Measurements from ENCODE around the gene KCNIP1.

DNA sequence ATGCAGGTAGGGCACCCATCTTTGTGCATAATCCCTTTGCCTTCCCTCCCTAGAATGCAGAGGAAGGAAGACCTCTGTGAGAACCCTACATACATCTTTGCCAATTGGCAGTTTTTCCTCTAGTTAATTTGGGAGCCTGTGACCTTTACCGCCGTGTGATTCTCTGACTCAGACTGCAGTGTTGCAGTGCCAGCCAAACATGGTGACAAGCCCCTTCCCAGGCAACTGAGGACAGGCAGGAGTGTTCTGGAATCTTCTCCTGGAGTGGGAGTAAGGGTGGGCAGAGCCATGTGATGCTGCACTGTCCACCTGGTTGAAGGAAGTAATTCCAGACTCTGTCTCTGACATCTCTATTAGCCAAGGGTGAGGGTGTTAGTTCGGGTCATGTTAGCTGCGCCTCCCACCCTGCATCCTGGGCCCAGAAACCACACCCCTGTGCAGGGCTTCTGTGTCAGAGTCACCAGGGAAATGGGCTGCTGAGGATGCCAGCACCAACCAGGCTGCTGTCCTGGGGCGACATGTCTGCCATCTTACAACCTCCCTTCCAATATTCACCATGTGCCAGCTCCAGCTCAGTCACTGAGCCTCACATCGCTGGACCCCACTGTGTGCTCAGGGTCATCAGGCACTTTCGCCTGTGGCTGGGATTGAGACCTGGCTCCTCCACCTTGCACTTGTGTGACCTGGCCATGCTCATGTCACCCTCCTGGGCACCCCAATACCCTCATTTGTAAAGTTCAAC lies 21.8 kb downstream of the KCNIP1 start:
- TF ChIP-seq CTCF (IDR thresholded peaks at IDR 0.05) (no peak), EP300 (IDR thresholded peaks at IDR 0.05; ENCODE audit: low read depth) (no peak)

Measured in transverse colon (tissue), 3 donors.